ENCODE data around the gene SHPK. TPM values are rescaled to one million over a fixed set of nuclear protein-coding genes. Genes with fewer than 3 reads are reported as not detected.

SHPK gene
- total RNA-seq, 1 donor from 2014 or later = 14.1 TPM

GRCh38 chr17:3592216-3592860 is 43.7 kb downstream of the SHPK start:
- H3K27ac Mint-ChIP-seq (ENCODE audit: unreplicated experiment) = no peak overlapping the region
- H3K4me1 Mint-ChIP-seq (ENCODE audit: unreplicated experiment) = peaks cover 3% of the 10 kb centered on the region
- H3K4me3 Mint-ChIP-seq (ENCODE audit: unreplicated experiment) = no peak overlapping the region
- H3K9me3 Mint-ChIP-seq (ENCODE audit: unreplicated experiment) = no peaks in the 10 kb centered on the region
- H3K27me3 Mint-ChIP-seq (ENCODE audit: unreplicated experiment) = peaks cover 9% of the 10 kb centered on the region
- peaks cover 19% of the 10 kb centered on the region for H3K36me3 Mint-ChIP-seq (ENCODE audit: low read depth, unreplicated experiment)
- TF ChIP-seq CTCF (IDR thresholded peaks at IDR 0.05; ENCODE audit: unreplicated experiment) = no peak
- DNase-seq (ENCODE audit: low spot score) = no peak

DNA sequence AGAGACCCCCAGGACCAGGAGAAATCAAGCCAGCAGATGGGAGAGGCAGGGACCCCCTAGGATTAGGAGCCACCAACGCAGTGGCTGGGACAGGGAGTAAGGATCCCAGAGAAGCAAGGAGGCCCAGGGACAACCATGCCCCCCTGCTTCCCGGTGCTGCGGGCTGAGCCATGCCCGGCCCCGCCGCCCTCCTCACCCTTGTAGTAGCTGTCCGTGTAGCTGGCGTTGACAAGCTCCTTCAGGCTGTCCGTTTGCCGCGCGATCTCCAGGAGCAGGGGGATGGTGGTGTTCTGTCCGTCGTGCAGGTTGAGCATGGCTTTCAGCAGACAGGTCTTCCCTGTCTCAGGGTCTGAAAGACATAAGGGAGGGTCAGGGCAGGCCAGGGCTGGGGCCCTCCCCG is 45.3 kb downstream of the SHPK start:
- Mint-ChIP-seq H3K27me3 (ENCODE audit: unreplicated experiment) (peaks cover 9% of the 10 kb centered on the region), H3K4me3 (ENCODE audit: unreplicated experiment) (no peak overlapping the region), H3K27ac (ENCODE audit: unreplicated experiment) (no peak overlapping the region), H3K4me1 (ENCODE audit: unreplicated experiment) (peaks cover 3% of the 10 kb centered on the region), H3K36me3 (ENCODE audit: low read depth, unreplicated experiment) (peaks cover 24% of the 10 kb centered on the region), H3K9me3 (ENCODE audit: unreplicated experiment) (no peaks in the 10 kb centered on the region)
- no peak for DNase-seq (ENCODE audit: low spot score)
- no peak for TF ChIP-seq CTCF (IDR thresholded peaks at IDR 0.05; ENCODE audit: unreplicated experiment)

DNA sequence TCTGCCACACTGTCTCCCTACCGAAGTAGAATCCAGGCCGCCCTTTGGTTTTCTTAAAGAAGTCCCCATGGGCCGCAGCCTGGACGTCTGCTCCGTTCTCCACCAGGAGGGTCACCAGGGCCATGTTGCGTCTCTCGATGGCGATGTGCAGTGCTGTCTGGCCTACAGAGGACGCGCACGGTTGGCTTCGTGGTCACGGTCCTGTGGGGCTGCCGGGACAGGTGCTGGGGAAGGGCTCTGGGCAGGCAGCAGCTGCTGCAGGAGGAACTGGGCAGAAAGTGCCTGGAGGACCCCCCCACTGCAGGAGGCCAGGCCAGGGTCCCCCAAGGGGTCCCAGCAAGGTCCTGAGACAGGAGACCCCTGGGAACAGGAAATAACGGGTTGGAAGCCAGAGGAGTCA is 45.8 kb downstream of the SHPK start:
- H3K9me3 Mint-ChIP-seq (ENCODE audit: unreplicated experiment) = no peaks in the 10 kb centered on the region
- no peak overlapping the region for H3K4me3 Mint-ChIP-seq (ENCODE audit: unreplicated experiment)
- peaks cover 9% of the 10 kb centered on the region for H3K27me3 Mint-ChIP-seq (ENCODE audit: unreplicated experiment)
- H3K4me1 Mint-ChIP-seq (ENCODE audit: unreplicated experiment) = peaks cover 3% of the 10 kb centered on the region
- TF ChIP-seq CTCF (IDR thresholded peaks at IDR 0.05; ENCODE audit: unreplicated experiment) = no peak
- H3K27ac Mint-ChIP-seq (ENCODE audit: unreplicated experiment) = no peak overlapping the region
- DNase-seq (ENCODE audit: low spot score) = no peak
- H3K36me3 Mint-ChIP-seq (ENCODE audit: low read depth, unreplicated experiment) = peaks cover 24% of the 10 kb centered on the region

DNA sequence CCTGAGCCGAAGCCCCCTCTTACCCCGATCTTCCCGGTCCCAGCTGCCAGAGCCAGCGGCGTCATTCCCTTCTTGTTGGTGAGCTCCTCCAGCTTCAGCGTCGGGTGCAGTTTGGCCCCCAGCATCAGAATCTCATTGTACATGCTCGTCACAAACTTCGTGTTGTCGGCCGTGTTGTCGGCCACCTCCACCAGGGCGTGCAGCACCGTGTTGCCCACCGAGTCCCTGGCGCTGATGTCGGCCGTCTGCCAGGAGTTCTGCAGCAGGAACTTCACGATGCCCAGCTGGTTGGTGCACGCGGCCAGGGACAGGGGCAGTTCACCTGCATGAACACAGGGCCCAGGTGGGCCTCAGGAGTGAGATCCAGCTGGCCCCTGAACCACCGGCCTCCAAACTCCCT is 46.3 kb downstream of the SHPK start:
- Mint-ChIP-seq H3K36me3 (ENCODE audit: low read depth, unreplicated experiment) (peaks cover 24% of the 10 kb centered on the region), H3K27me3 (ENCODE audit: unreplicated experiment) (peaks cover 9% of the 10 kb centered on the region), H3K4me1 (ENCODE audit: unreplicated experiment) (peaks cover 3% of the 10 kb centered on the region), H3K27ac (ENCODE audit: unreplicated experiment) (no peak overlapping the region), H3K4me3 (ENCODE audit: unreplicated experiment) (no peak overlapping the region), H3K9me3 (ENCODE audit: unreplicated experiment) (no peaks in the 10 kb centered on the region)
- DNase-seq (ENCODE audit: low spot score) = no peak
- TF ChIP-seq CTCF (IDR thresholded peaks at IDR 0.05; ENCODE audit: unreplicated experiment) = no peak

DNA sequence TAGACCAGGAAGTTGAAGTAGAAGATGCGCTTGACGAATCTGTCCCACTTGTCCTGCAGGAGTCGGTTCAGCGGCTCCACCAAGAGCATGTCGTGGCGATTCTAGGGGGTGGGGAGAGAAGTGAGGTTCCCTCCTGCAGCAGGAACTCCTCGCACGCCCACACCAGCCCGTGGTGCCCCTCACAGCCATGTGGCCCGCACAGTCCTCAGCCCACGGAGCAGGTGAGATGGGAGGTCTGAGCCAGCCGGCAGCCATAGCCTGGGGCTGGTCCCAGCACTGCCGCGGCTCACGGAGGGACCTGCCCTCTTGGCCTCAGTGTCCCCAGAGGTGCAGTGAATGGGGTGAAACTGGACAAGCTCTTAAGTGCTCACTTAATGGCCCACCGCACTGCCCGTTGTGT is 50.2 kb downstream of the SHPK start:
- no peak for TF ChIP-seq CTCF (IDR thresholded peaks at IDR 0.05; ENCODE audit: unreplicated experiment)
- DNase-seq (ENCODE audit: low spot score) = no peak
- Mint-ChIP-seq H3K4me1 (ENCODE audit: unreplicated experiment) (no peaks in the 10 kb centered on the region), H3K9me3 (ENCODE audit: unreplicated experiment) (no peaks in the 10 kb centered on the region), H3K36me3 (ENCODE audit: low read depth, unreplicated experiment) (peaks cover 15% of the 10 kb centered on the region), H3K27ac (ENCODE audit: unreplicated experiment) (no peak overlapping the region), H3K4me3 (ENCODE audit: unreplicated experiment) (no peak overlapping the region), H3K27me3 (ENCODE audit: unreplicated experiment) (peaks cover 2% of the 10 kb centered on the region)

All from endothelial cell (in vitro differentiated cells).